ENCODE results near the gene TRIM62.

Gene TRIM62

DNA sequence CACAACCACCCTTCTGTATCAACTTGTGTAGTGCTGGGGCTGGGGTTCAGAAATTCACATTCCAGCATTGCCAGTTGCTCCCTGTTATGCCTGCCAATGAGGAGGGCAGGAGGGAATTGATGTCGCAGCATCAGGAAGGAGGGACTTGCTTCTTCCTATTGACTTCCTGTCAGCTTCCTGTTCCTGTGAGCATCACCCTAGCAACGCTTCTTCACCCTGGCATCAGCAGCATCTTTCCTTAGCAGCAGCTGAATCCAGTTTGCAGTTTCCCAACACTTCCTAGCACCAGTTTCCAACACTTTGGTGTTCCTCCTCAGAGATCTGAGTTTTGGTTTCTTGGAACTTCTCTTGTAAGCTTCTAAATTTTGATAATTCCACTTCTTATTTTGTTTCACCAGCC lies 8.9 kb upstream of the TRIM62 start:
- no peak overlapping the region for H3K4me3 ChIP-seq (replicated peaks; ENCODE audit: low read depth, low read length)
- DNase-seq (ENCODE audit: extremely low read depth, low read depth), result no peak
- TF ChIP-seq, protein P1, sequence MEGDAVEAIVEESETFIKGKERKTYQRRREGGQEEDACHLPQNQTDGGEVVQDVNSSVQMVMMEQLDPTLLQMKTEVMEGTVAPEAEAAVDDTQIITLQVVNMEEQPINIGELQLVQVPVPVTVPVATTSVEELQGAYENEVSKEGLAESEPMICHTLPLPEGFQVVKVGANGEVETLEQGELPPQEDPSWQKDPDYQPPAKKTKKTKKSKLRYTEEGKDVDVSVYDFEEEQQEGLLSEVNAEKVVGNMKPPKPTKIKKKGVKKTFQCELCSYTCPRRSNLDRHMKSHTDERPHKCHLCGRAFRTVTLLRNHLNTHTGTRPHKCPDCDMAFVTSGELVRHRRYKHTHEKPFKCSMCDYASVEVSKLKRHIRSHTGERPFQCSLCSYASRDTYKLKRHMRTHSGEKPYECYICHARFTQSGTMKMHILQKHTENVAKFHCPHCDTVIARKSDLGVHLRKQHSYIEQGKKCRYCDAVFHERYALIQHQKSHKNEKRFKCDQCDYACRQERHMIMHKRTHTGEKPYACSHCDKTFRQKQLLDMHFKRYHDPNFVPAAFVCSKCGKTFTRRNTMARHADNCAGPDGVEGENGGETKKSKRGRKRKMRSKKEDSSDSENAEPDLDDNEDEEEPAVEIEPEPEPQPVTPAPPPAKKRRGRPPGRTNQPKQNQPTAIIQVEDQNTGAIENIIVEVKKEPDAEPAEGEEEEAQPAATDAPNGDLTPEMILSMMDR (IDR thresholded peaks at IDR 0.05; ENCODE audit: low read depth, low read length, missing control alignments), result no peak

DNA sequence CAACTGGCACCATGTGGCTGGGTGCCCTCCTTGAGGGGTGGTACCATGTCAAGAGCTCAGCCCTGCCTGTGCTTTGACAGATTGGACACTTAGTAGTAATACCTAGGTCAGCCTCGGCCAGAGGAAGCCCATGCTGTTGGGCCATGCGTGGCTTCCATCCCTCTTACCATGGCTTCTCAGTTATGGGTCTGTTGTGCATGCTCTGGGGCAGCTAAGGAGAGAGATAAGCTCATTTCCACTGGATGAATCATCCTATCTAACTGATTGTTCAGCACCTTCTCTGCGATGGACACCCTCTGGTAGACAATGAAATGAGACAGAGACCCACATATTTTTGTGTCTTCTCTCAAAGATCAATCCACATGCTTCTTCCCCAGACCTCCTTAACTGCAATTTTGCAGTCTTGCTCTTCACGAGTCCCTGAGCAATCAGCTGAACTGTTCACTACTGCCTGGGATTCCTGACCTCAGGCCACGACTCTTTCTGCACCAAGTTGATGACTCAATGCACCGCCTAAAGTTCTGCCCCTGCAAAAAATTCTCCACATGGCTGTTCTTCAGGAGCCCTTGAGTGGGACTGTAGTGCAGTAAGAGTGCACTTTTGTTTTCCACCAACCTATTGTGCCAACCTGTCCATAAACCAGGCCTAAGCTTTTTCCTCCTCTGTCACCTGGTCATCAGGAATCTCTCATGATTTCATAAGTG lies 6.9 kb upstream of the TRIM62 start:
- TF ChIP-seq, protein P1 (IDR thresholded peaks at IDR 0.05; ENCODE audit: low read depth, low read length, missing control alignments), result no peak
- H3K4me3 ChIP-seq (replicated peaks; ENCODE audit: low read depth, low read length), result no peak overlapping the region
- DNase-seq (ENCODE audit: extremely low read depth, low read depth), result no peak

DNA sequence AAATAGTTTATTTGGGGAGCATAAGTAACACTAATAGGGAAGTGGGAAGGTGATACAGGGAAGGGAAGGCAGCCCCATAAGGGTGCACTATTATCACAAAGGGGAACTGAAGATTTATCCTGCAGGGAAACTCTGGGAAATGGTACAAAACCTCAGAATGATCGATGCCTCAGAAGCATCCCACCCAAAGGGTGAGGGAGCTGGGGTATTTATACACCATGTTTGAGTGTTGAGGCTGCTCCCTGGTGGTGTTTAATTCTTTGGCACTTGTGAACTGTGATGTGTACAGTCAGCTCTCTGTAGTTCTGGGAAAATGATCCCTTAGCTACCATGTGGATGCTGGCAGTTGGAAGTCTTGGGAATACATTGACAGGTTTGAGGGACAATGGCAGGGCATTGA lies 5.1 kb upstream of the TRIM62 start:
- TF ChIP-seq, protein P1 (IDR thresholded peaks at IDR 0.05; ENCODE audit: low read depth, low read length, missing control alignments), result no peak
- no peak overlapping the region for H3K4me3 ChIP-seq (replicated peaks; ENCODE audit: low read depth, low read length)
- no peak for DNase-seq (ENCODE audit: extremely low read depth, low read depth)

- TF ChIP-seq, protein P1 (IDR thresholded peaks at IDR 0.05; ENCODE audit: low read depth, low read length, missing control alignments), result no peak
- no peak for DNase-seq (ENCODE audit: extremely low read depth, low read depth)
Measured at GRCh38 chr1:33185541-33185940, 3.7 kb upstream of the TRIM62 start.

GRCh38 chr1:33183306-33183705 lies 1.5 kb upstream of the TRIM62 start:
- DNase-seq (ENCODE audit: extremely low read depth, low read depth), result no peak
- TF ChIP-seq, protein P1 (IDR thresholded peaks at IDR 0.05; ENCODE audit: low read depth, low read length, missing control alignments), result no peak
- no peak overlapping the region for H3K4me3 ChIP-seq (replicated peaks; ENCODE audit: low read depth, low read length)

More at GRCh38 chr1:33185541-33185940, 3.7 kb upstream of the TRIM62 start:
- no peak overlapping the region for H3K4me3 ChIP-seq (replicated peaks; ENCODE audit: low read depth, low read length)

- TF ChIP-seq, protein P1 (IDR thresholded peaks at IDR 0.05; ENCODE audit: low read depth, low read length, missing control alignments), result no peak
- DNase-seq (ENCODE audit: extremely low read depth, low read depth), result no peak
- no peak overlapping the region for H3K4me3 ChIP-seq (replicated peaks; ENCODE audit: low read depth, low read length)
Measured at GRCh38 chr1:33182896-33183295, 1.1 kb upstream of the TRIM62 start.

DNA sequence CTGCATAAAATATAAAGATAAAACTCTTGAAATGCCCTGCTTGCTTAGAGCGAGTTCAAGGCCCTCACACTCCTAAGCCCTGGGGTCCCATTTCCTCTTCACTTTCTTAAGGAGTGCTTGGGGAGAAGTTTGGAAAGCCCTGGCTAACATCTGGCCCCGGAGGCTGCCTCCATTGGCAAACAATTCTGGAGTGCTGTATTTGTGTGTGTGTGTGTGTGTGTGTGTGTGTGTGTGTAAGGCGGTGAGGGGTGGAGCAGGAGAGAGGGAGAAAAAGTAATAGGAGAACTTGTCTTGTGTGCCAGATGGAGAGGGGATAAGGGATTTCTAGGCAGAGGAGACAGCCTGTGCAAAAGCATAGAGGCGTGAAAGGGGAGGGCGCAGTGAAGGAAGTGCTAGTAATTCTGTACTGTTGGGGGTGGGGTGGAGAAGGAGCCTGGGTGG lies 578 bp upstream of the TRIM62 start:
- peak overlapping the region; percentile 58 for H3K4me3 ChIP-seq (replicated peaks; ENCODE audit: low read depth, low read length)
- TF ChIP-seq, protein P1 (IDR thresholded peaks at IDR 0.05; ENCODE audit: low read depth, low read length, missing control alignments), result no peak
- DNase-seq (ENCODE audit: extremely low read depth, low read depth), result peak; percentile 48

Data from HFF-Myc (cell line).